ENCODE measurements around the gene IGSF1. TPM values are rescaled to one million over a fixed set of nuclear protein-coding genes. Genes with fewer than 3 reads are reported as not detected.

Gene IGSF1
- total RNA-seq, 4 donors from 2014 or later = 1.1 to 21.6 (median 9.3) TPM

DNA sequence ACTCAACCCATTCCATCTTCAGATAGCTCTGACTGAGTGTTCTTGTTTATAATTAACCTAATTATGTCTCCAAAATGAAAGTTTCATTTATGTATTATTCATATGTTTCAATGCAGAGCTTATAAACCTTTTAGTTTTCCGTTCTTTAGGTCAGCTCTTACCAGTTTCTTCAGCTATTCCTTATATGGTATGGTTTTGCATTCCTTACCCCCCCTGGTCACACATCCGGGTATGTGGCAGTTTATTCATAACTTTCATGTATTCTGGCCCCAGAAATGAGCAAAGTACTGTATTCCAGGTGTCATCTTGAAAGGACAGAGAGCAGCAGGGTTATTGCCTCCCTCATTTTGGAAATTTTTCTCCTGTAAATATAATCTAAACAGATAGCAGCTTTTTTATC is 16.8 kb upstream of the IGSF1 start:
- Histone ChIP-seq H3K4me3 (replicated peaks in 1 of 3) (no peak overlapping the region), H3K9me3 (no peaks in the 10 kb centered on the region), H3K27me3 (no peaks in the 10 kb centered on the region), H3K27ac (no peak overlapping the region), H3K36me3 (no peaks in the 10 kb centered on the region), H3K4me1 (no peaks in the 10 kb centered on the region)
- TF ChIP-seq, protein P1, sequence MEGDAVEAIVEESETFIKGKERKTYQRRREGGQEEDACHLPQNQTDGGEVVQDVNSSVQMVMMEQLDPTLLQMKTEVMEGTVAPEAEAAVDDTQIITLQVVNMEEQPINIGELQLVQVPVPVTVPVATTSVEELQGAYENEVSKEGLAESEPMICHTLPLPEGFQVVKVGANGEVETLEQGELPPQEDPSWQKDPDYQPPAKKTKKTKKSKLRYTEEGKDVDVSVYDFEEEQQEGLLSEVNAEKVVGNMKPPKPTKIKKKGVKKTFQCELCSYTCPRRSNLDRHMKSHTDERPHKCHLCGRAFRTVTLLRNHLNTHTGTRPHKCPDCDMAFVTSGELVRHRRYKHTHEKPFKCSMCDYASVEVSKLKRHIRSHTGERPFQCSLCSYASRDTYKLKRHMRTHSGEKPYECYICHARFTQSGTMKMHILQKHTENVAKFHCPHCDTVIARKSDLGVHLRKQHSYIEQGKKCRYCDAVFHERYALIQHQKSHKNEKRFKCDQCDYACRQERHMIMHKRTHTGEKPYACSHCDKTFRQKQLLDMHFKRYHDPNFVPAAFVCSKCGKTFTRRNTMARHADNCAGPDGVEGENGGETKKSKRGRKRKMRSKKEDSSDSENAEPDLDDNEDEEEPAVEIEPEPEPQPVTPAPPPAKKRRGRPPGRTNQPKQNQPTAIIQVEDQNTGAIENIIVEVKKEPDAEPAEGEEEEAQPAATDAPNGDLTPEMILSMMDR (IDR thresholded peaks at IDR 0.05) = no peak
- no peak for TF ChIP-seq POLR2A (IDR thresholded peaks at IDR 0.05)
- 63 to 68% methylated on average over 2 of the region's 2 CpGs for WGBS, 2 donors
- DNase-seq = no peak
- intact Hi-C loops (cut with DNase I) = no loop called here

DNA sequence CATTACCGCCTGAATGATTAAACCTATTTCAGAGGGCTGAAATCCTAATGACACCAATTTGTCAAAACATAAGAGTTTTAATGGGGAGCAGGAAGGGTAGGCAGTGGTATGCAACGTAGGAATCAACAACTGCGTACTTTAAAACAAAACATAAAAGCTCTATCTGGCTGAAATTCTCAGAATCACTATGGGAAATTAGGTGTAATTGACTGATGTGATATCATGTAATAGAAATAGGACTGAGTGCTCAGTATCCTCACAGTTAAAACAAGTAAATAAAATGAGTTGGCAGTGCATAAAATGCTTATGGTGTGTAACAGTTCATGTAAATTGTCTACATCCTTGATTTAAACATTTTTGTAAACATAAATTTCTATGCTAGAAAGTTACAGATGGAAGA is 13.6 kb upstream of the IGSF1 start:
- intact Hi-C loops (cut with DNase I) = no loop called here
- TF ChIP-seq, protein P1 (IDR thresholded peaks at IDR 0.05) = no peak
- no peak for TF ChIP-seq POLR2A (IDR thresholded peaks at IDR 0.05)
- Histone ChIP-seq H3K27ac (no peak overlapping the region), H3K4me1 (no peaks in the 10 kb centered on the region), H3K9me3 (no peaks in the 10 kb centered on the region), H3K36me3 (no peaks in the 10 kb centered on the region), H3K4me3 (replicated peaks in 1 of 3) (no peak overlapping the region), H3K27me3 (no peaks in the 10 kb centered on the region)
- WGBS, 2 donors = 90 to 92% methylated on average over 3 of the region's 3 CpGs
- DNase-seq = no peak

DNA sequence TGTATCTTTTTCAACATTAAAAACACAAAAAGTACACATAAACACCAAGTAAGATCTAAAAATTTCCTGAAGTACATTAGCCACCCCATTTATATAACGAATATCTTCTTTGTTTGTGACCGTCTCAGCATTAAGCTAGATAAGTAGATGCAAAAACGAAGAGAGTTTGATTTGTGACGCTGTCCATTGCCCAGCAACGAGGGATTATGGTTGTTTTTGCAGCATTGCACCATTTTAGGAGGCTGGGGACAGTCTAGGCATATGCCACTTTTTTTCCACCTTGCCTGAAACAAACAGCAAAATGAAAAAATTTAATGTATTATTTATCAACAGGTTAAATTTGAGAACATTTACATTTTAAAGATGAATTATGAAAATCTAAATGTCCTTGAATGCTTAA is 12.0 kb upstream of the IGSF1 start:
- Histone ChIP-seq H3K4me3 (replicated peaks in 1 of 3) (no peak overlapping the region), H3K9me3 (no peaks in the 10 kb centered on the region), H3K27me3 (no peaks in the 10 kb centered on the region), H3K36me3 (no peaks in the 10 kb centered on the region), H3K4me1 (no peaks in the 10 kb centered on the region), H3K27ac (no peak overlapping the region)
- DNase-seq = no peak
- WGBS, 2 donors = 69% methylated on average over 5 of the region's 5 CpGs
- TF ChIP-seq, protein P1 (IDR thresholded peaks at IDR 0.05) = no peak
- no peak for TF ChIP-seq POLR2A (IDR thresholded peaks at IDR 0.05)
- intact Hi-C loops (cut with DNase I) = no loop called here

DNA sequence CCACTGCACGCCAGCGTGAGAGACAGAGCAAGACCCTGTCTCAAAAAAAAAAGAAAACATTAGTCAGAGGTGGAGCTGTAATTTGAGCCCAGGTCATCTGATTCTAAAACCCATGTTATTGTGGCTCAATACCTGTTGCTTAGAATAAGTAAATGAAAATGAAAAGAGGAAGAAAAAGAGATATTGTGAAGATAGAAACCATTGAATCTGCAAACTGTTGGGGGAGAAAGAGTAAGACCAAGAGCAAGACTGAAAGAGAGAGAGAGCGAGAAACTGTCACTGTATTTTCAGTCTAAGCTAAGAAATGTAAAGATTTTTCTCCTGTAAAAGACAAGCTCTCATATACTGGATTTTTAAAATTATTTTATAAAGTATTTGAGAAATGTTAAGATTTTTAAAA is 9.7 kb upstream of the IGSF1 start:
- Histone ChIP-seq H3K4me3 (replicated peaks in 1 of 3) (no peak overlapping the region), H3K36me3 (no peaks in the 10 kb centered on the region), H3K27me3 (no peaks in the 10 kb centered on the region), H3K9me3 (no peaks in the 10 kb centered on the region), H3K4me1 (no peaks in the 10 kb centered on the region), H3K27ac (no peak overlapping the region)
- intact Hi-C loops (cut with DNase I) = no loop called here
- DNase-seq = no peak
- TF ChIP-seq, protein P1 (IDR thresholded peaks at IDR 0.05) = no peak
- TF ChIP-seq POLR2A (IDR thresholded peaks at IDR 0.05) = no peak
- 78 to 79% methylated on average over 3 of the region's 3 CpGs for WGBS, 2 donors

DNA sequence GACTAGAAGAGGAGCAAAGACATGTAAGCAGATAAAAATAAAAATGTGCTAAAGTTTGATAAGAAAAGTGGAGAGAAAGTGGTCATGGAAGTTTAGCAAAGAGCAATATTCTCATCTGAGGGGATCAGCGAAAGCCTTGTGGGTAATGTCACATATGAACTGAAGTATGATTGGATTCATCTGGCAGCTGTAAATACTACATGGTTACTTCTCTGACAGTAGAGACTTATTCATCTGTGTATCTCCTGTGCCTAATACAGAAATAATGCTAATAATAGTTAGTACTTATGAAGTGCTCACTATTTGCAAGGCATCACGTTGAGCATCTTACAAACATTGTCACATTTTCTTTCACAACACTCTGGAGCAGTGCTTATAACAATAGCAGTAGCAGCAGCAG is 8.9 kb upstream of the IGSF1 start:
- TF ChIP-seq, protein P1 (IDR thresholded peaks at IDR 0.05) = no peak
- no peak for TF ChIP-seq POLR2A (IDR thresholded peaks at IDR 0.05)
- H3K36me3 ChIP-seq = no peaks in the 10 kb centered on the region
- no peaks in the 10 kb centered on the region for H3K4me1 ChIP-seq
- WGBS, 2 donors = 72 to 77% methylated on average over 2 of the region's 2 CpGs
- no peaks in the 10 kb centered on the region for H3K9me3 ChIP-seq
- DNase-seq = no peak
- no peaks in the 10 kb centered on the region for H3K27me3 ChIP-seq
- intact Hi-C loops (cut with DNase I) = no loop called here
- no peak overlapping the region for H3K4me3 ChIP-seq (replicated peaks in 1 of 3)
- no peak overlapping the region for H3K27ac ChIP-seq

Measured in thyroid gland (tissue), 4 donors.